Epidermal melanocyte (primary cell): ENCODE results near the gene ZBED3.
A peak's percentile ranks its signal among the peaks of the same experiment; 100 is the strongest.

ENCODE experiments used
- DNase-seq: peaks from one replicate; pipeline ENCODE4 v3.0.0; 2011; ENCODE audit warnings: low spot score; ENCODE audit not compliant: insufficient read length

Gene ZBED3

DNA sequence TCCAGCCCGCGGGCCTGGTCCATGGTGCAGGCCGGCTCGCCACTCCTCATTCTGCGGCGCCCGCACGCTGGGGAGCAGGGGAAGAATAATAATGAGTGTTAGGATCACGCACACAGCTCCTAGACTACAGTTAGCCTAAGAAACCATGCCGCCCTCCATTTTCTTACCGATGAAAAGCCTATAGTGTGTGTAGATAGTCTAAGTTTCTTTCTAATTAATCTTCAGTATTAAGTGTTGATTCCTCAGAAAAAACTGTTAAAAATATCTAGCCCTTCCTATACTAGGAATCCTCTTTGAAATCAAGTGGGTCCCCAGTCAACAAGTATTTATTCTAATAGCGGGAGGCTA is 9.3 kb downstream of the ZBED3 start:
- no peak for DNase-seq

DNA sequence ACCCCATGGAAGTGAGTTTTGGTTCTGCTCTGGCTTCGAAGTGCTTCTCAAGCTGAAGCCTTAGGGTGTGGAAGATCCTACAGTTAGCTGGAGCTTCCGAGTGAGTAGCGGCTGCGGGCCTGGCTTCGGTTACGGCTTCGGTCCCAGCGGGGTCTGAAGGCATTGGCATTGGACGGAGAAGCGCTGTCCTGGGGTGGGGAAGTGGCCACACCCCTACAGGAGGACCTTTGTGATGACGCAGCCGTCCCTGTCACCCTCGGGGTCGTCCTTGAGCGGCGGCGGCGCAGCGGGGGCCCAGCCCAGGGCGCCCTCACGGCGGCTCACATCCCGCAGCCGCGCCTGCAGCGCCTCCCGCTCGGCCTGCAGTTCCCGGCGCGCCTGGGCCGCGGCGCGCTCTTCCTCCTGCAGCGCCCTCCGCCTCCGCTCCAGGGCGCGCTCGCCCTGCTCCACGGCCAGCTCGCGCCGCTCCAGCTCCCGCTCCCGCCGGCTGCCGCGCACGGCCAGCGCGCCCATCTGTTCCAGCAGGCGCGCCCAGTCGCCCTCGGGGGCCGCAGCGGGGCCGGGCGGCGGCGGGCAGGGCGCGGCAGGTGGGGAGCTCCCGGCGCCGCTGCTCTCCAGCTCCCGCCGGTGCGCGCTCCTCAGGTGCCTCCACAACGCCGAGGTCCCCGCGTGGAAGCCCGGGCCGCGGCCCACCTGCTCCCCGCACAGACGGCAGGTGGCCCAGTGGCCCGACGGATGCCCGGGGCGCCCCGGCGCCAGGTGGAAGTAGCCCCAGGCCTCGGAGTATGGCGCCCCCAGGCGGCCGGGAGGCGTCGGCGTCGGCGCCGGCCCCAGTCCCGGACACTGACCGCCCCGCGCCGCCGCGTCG is 9.9 kb downstream of the ZBED3 start:
- peak; percentile 32 for DNase-seq

- no peak for DNase-seq
Measured at GRCh38 chr5:77074745-77075144, 12.3 kb downstream of the ZBED3 start.

DNA sequence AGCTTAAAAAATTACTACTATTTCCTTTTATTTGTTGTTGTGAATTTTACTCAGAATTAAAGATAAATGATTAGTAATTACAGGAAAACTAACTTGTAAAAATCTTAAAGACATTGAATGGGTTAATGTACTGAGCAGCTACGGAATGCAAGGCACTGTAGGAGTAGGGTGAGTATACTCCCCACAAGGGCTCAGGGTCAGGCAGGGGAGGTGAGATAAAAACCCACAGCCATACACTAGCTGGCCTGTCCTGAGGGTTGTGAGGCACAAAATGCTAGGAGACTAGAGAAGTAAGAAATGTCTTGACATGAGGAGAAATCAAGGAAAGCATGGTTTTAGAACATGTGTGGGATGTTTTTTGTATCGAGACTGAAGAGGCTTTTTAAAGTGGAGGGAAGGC is 13.4 kb downstream of the ZBED3 start:
- DNase-seq: no peak

GRCh38 chr5:77066823-77067442 is 20.2 kb downstream of the ZBED3 start:
- DNase-seq: no peak

GRCh38 chr5:77066184-77066583 is 20.9 kb downstream of the ZBED3 start:
- DNase-seq: no peak

DNA sequence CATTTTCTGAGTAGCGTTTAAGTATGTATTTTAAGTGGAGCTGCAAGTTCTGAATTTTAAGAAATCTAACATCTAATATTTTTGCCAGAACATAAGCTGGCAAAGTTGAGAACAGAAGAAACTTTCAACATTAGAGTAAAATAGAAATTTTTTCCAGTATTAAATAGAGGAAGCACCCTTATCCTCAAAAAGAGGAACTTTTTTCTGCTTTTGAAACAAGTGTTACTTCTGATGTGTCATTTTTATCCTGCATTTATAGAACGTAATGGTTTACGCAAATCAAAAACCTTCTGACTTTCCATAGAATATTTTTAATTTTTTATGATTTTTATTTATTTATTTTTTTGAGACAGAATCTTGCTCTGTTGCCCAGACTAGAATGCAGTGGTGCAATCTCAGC is 21.8 kb downstream of the ZBED3 start:
- no peak for DNase-seq

GRCh38 chr5:77064040-77064439 is 23.0 kb downstream of the ZBED3 start:
- no peak for DNase-seq

GRCh38 chr5:77046416-77047073 is 40.5 kb downstream of the ZBED3 start:
- no peak for DNase-seq

GRCh38 chr5:77035950-77036349 is 51.1 kb downstream of the ZBED3 start:
- DNase-seq: no peak

DNA sequence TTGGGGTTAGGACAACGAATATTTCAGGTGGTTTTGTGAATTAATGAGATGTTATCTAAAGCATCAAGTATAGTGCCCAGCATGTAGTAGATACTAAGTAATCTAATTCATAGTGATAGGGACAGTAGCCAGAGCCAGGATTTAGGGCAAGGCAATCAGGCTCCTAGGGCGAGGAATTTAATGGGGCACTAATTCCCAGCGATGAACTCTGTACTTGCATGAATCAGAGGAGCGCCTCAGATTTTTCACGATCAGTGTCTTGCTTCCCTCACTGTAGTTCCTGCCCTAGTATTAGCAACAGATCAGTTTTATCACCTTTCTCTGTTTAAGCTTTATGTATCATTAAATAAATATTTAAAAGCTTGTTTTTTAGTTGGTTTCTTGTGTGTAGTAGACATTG is 53.7 kb downstream of the ZBED3 start:
- DNase-seq: no peak

DNA sequence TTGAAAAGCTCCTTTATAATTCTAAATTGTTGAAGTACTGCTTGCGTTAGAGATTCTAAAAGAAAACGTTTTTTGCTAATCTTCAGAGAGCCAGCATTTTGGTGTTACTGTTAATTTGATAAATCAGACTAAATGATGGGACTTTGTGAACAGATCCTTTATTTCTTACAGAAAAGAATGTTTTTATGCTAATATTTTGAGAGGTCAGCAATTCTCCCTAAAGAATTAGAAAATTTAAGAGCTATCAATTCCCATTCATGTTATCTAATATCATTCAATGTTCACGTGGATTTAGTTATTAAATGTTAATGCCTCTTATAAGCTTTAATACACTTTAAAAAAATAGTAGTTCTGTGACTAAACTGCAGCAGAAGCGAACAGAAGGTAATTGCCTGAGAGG is 54.5 kb downstream of the ZBED3 start:
- DNase-seq: no peak

DNA sequence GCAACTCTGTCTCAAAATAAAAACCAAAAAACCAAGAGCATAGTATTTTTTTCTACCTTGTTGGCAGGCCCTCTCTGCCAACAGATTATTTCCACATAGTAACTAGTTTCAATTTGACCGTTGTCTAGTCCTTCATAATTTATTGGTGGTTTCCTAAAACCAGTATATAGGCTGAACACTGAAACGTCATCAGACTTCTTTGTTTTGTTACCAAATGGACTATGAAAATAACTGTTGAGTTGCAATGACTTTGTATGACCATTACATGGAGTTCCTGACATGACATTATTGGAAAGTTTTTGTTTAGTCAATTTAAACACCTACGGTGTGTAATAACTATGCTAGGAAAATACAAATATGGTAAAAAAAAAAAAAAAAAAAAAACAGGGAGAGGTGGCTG is 55.2 kb downstream of the ZBED3 start:
- no peak for DNase-seq

DNA sequence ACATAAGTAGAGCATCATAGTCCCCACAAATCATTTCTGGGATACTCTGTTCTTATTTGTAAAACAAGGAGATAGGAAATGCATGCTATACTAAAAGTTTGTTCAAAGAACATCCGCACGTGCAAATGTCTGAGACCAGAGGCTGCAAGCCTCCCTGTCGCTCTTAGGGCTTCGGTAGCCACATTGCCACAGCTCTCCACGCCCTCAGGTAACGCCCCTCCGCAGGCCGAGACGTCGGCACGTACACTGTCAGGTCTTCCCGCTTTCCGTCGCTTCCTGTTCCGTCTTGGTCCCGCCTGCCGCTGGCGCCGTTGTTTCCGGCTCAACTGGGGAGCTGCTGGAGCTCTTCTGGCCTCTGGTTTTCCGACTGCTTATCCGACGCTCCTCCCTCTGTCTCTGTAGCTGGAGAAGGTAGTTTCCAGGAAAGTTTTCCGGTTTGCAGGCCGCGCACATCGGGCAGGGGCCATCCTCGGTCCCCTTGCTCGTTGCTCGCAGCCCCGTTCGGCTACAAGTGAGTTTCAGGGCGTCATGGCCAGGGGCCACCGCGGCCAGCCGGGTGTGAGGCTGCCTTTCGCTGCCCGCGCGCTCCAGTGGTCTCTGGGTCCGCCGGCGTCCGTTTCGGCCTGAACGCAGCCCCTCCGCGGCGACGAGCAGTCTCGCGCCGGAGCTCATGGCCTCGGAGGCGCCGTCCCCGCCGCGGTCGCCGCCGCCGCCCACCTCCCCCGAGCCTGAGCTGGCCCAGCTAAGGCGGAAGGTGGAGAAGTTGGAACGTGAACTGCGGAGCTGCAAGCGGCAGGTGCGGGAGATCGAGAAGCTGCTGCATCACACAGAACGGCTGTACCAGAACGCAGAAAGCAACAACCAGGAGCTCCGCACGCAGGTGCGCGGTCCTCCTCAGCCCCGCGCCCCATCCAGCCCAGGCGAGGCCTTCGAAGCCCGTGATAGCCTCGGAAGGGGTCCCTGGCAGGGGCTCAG is 56.7 kb downstream of the ZBED3 start, which contains the start of gene AGGF1:
TSS of gene AGGF1 (plus strand) at position 308 of the 975 bp plus-strand sequence. CDS start at position 671, 363 bp downstream.
- peak; percentile 90 for DNase-seq

- no peak for DNase-seq
Measured at GRCh38 chr5:77029376-77029885, 57.7 kb downstream of the ZBED3 start.

DNA sequence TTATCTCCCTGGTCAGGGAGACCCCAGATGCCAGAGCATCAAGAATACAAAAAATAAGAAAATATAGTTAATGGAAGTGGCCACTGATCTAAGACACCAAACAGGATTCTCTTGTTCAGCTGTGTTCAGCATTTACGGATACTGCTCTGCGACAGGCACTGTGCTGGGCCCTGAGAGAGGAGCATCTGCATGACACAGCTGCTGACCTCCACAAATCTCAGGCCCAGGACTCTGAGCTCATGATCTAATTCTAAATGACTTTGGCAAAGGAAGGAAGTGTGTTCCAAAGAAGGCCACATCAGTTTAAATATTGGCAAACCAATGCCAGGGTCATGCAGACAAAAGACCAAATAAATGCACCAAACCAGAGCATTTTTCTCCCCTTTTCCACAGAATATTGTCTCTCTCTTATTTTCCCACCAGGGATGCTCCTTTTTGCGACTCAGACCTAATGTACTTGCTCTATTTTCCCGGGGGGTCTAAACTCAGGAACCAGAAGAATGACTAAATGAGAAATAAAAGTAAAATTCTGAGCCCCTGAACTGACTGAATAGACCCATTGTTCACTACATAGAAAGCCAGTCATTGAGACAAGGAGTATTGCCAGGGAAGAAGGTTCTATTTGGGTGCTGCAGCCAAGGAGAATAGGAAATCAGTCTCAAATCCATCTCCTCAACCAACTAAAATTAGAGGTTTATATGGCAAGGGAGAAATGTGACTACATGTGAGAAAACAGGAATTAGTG is 58.3 kb downstream of the ZBED3 start:
- DNase-seq: no peak

GRCh38 chr5:77024490-77024889 is 62.6 kb downstream of the ZBED3 start:
- DNase-seq: no peak

GRCh38 chr5:77022511-77023417 is 64.3 kb downstream of the ZBED3 start:
- DNase-seq: no peak
